Stimulated activated CD4-positive, alpha-beta T cell treated with anti-CD3 and anti-CD28 coated beads, Interleukin-12 subunit alpha, Interleukin-12 subunit beta, amount 100 ng/mL, for 48 hours (primary cell): ENCODE data around the gene KRTAP10-5.
"Not testable (repeated sequence)": the region's sequence is repeated elsewhere in the genome, so short reads cannot be mapped to it uniquely, and the experiment has no call there.

Source experiments
- DNase-seq, 3 donors: peaks; one replicate each; pipeline ENCODE4 v3.0.0-alpha.2; 2020; ENCODE audit warnings: low read depth in 2 of 3, low spot score in 1 of 3

KRTAP10-5 gene

DNA sequence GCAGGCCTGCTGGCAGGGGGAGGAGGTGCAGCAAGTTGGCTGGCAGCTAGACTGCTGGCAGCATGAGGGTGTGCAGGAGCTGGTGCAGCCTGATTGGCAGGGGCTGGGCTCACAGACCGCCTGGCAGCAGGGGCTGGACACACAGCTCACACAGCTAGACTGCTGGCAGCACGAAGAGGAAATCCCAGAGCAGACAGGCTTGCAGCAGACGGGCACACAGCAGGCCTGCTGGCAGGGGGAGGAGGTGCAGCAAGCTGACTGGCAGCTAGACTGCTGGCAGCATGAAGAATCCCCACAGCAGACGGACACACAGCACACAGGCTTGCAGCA, 11.4 kb upstream of the KRTAP10-5 start:
- DNase-seq: not testable (repeated sequence)

DNA sequence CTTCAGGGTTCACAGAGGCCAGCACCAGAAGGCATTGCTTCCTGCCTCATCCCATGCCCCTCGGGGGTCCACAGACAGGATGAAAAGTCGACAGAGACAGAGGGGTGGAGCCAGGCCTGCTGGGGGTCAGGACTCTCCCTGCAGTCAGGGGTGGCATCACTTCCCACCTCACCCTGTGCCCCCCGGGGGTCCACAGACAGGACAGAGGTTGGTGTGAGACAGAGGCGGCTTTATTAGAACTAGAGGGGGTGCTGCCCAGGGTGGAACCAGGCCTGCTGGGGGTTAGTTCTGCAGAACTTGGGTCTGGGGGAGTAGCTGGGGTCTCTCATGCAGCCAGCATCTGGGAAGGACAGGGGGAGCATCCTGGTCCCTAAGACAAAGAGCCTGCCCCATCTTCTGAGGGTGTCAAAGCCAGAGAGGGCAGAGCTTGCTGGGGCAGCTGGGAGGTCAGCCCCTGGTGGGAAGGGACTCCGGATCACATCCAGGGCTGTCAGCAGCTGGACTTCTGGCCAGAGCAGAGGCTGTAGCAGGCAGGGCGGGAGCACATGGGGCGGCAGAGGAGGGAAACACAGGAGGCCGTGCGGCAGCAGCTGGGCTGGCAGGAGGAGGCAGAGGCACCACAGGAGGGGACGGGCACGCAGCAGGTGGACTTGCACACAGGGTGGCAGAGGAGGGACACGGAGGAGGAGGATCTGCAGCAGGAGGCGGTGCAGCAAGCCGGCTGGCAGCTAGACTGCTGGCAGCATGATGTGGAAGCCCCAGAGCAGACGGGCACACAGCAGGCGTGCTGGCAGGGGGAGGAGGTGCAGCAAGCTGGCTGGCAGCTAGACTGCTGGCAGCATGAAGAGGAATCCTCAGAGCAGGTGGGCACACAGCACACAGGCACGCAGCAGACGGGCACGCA, 10.7 kb upstream of the KRTAP10-5 start:
- DNase-seq: not testable (repeated sequence)

DNA sequence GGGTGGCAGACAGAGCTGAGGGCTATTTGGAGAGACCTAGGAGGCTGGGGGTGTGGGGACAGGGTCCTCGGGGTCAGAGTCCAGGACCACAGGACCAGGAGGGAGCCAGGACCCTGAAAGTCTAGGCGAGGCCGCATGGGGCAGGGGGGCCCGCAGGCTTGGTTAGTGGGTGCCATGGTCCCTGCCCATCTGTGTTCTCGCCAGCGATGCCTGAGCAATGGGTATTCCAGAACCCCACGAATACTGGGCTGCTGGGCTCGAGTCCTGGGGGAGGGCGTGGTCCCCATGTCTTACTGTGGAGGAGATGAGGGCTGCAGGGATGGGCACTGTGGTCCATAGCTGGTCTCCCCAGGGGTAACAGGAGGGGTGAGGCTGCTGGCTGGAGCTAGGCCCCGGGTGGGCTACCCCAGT, 9.9 kb upstream of the KRTAP10-5 start:
- no peak for DNase-seq

DNA sequence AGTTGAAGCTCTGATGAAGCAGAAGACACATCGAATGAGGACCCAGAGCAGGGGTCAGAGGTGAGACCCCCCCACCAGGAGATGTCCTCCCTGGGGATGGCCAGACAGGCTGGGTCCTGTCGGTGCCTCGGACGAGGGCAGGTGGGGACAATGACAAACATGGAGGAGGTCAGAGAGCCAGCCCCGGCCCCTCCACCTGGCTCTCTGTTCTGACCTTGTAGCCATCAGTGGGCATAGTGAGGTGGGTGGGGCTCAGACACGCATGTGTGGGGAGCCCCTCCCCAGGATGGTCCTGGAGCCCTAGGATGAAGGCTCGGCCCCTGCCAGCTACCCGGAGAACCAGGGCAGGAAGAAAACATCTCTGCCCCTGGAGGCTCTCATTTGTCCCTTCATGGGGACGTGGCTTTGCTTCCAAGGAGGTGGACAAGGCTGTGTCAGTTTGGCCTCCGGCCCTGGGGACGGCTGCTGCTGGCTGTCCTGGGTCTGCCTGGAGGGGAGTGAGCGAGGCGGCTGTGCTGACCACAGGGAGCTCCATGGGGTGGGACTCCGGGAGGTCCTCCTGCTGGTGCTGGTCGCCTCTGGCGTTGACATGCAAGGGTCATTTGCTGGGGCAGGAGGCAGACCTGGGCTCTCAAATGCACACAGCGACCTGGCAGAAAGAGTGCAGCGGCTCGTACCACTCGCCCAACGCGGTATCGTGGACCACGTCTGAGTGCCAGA, 9.3 kb upstream of the KRTAP10-5 start:
- no peak for DNase-seq

DNA sequence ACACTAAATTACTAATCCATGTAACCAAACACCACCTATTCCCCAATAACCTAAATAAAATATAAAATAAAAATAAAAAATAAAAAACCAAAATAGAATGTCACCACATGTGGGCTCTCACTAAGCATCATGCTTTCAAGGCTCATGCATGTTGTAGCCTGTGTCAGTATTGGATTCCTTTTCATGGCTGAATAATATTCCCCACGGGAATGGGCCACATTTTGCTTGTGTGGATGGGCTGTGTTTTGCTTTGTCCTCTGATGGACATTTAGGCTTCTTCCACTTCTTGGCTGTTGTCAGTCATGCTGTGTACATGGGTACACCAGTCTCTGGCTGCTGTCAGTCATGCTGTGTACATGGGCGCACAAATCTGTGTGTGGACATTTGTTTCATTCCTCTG, 8.7 kb upstream of the KRTAP10-5 start:
- no peak for DNase-seq

DNA sequence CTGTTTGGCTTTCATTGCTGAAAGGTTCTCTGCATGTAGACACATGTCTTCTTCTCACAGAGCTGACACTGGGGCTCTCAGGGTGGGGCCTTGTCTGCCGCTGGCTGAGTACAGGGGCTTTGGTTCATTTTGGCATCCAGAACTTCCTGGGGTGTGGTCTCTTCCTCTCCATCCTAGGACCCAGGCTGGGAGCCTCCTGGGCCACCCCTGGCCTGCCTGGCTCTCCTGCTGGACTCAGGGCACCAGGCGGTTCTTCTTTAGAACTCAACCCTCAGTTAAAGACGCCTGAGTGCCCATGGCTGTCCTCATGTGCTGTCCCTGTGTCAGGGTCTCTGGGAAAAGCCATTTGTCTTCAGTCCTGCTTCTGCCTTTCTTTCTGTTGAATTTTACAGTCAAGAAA, 5.5 kb upstream of the KRTAP10-5 start:
- DNase-seq: no peak

DNA sequence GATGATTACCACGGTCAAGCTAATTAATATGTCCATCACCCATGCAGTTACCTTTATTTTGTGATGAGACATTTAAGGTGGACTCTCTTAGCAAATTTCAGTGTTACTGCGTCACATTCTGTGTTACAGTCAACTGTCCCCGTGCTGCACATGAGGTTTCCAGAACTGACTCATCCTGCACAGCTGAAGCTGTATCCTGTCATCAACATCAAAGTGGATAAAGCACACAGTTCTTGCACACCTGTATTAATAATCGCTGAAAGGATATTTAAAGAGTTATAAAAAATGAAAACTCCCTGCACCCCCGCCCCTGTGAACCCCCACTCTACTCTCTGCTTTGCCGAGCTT, 3.4 kb upstream of the KRTAP10-5 start:
- DNase-seq: peak; percentile 9 to 21 (median 21)

DNA sequence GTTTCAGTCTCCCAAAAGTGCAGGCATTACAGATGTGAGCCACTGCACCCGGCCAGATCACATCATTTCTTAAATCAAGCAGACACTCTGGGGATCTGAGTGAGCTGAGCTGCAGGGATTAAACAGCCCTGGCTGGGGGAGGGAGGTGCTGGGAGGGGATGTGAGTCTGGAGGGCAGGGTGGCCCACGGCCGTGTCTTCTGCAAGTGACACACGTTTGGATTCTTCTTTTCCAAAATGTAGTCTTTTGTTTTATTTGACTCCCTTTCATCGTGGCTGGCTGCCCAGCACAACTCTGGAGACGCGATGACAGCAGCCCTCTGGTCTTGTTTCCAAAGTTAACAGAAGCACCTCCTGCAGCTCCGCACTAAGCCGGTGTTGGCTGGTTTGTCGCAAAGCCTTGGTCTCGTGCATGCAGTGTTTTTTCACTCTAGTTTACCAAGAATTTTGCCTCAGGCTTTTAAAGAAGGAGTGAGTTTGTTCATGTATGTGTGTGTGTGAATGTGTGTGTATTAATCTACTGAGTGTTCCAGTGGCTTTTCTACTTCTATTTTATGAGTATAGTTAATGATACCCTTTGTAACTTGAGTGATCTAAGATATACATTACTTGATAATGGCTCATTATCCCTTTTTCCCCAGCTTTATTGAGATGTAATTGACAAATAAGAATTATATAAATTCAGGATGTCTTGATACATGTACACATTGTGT, 2.8 kb upstream of the KRTAP10-5 start:
- DNase-seq: no peak

DNA sequence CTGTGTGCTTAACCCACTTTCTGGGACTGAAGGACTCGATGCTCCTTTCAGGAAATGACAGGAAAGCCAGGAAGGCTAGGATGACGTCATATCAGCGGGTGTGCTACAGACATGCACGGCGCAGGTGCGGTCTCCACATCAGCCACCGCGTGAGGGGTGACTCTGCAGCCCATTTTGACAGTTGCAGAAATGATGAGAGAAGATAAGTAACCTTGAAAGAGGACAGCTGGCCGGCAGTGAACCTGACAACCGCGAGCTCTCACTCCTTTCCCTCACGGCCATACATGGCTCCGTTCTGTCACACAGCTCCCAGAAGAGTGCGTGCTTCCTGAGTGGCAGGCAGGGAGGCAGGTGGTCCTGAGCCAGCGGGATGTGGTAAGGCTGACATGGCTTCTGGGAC, 1.7 kb upstream of the KRTAP10-5 start:
- no peak for DNase-seq

DNA sequence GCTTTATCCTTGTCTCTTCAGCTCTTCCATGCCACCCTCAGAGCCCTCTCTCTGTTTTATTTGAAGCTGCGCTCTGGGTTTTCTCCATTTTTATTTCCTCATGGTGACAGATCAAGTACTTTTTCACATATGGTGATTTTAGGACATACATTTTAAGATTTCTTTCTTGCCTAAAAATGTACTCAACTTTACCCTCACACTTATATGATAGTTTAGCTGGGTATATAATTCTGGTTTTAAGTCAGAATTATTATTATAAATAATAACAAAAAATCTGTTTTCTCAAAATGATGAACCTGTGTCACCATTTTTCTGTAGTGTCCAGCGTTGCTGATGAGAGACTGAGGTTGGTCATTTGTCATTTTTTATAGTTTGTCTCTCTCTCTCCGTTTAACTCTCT, 754 bp upstream of the KRTAP10-5 start:
- no peak for DNase-seq

DNA sequence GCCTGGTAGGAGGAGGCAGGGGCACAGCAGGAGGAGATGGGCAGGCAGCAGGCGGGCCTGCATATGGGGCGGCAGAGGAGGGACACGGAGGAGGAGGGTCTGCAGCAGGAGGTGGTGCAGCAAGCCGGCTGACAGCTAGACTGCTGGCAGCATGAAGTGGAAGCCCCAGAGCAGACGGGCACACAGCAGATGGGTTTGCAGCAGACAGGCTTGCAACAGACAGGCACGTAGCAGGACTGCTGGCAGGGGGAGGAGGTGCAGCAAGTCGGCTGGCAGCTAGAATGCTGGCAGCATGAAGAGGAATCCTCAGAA, 615 bp downstream of the KRTAP10-5 start:
- DNase-seq: no peak

DNA sequence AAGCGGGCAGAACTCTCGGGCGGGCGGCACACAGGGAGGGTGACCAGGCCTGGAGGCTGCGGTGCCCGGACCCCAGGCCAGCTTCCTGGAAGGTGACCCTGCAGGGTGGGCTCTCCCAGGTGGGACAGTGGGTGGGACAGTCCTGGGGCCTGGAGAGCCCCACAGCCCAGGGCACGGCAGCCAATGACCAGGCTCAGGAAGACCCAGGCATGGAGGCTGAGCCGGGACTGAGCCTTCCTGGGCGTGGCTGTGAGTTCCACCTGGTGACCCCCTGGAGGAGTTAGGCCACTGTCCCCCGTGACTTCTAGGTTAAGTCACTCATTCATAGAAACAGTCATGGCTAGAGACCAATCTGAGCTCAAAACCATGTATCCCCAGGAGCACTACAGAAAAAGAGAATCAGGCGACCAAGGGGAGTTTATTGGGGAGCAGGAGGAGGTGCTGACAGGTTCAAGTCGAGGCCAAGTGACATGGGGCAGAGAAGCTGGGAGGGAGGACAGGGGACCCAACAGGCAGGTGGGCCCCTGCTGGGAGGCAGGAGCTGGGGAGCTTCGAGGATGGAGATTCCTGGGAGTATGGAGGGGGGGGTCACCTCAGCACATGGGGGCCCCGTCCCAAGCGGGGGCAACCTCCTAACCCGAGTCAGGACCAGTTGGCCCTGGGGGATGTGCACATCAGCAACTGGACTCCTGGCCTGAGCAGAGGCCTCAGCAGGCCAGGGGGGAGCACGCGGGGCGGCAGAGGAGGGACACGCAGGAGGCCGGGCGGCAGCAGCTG, 1.2 kb downstream of the KRTAP10-5 start:
- no peak for DNase-seq

DNA sequence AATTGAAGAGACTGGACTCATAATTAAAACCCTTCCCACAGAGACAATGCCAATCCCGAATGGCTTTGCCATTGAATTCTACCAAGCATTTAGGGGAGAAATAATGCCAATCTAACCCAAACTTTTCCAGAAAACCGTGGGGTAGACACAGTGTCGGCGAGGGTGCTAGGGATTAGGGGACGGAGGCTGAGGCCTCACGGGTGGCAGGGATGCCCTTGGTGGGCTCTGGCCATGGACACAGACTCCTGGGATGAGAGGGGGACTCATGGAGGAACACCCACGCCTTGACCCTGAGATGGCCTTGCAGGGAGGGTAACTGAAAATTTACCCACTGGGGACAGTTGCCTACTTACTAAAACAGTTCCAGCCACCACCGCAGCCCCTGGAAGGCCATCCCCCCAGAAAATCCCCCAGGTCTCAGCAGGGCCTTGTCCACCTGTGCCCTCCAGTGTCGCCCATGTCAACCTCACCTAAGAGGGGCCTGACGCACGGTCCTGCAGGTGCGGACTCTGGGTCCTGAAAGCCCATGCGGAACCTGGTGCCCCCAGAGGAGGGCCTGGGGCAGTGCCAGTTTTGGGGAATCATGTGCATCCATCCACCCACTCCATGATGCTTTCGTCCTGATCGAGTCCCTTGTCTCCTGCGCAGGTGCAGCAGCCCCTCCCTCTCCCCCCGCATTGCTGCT, 1.9 kb downstream of the KRTAP10-5 start:
- no peak for DNase-seq

DNA sequence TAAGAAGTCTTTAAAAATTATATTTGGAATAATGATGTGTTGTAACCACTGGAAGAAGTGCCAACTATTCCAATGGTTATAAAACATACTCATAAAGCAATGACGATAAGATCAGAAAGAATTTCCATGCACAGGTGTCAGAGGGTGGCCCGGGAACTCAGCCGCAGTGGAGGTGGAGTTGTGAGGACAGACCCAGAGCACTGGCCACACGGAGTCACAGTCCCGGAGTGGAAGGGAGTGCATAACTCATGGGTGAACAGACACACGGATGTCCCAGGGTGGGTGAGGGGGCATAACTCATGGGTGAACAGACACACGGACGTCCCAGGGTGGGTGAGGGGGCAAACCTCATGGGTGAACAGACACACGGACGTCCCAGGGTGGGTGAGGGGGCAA, 4.4 kb downstream of the KRTAP10-5 start:
- no peak for DNase-seq

DNA sequence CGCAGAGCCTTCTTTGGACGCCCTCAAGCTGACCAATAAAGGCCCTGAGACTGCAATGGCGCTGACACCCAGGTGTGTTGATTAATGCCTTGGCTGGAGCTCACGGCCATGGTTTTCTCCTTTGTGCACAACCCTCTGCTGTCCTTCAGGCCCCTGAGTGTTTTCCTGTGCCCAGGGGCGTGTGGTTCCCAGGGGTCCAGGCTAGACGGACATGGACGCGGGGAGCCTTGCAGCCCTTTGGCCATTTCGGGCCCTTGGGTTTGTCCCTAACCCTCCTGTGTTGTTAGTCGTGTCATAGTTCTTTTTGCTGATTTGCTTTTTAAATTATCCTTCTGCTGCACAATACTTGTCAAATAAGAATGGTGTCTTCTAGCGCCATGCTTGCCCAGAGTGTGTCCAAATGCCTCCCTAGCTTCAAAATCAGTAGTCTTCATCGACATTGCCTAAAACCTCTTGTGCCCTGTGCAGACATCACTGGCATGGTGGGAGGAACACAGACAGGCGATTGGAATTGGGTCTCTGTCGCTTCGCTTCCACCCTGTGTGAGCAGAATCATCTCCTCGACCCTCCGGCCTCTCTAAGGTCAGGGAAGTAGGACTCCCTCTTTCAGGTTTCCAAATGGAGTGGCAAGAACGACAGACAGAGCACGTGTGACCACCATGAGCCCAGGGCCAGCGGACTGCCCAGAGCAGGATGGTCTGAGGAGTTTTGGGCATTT, 4.9 kb downstream of the KRTAP10-5 start:
- DNase-seq: no peak

DNA sequence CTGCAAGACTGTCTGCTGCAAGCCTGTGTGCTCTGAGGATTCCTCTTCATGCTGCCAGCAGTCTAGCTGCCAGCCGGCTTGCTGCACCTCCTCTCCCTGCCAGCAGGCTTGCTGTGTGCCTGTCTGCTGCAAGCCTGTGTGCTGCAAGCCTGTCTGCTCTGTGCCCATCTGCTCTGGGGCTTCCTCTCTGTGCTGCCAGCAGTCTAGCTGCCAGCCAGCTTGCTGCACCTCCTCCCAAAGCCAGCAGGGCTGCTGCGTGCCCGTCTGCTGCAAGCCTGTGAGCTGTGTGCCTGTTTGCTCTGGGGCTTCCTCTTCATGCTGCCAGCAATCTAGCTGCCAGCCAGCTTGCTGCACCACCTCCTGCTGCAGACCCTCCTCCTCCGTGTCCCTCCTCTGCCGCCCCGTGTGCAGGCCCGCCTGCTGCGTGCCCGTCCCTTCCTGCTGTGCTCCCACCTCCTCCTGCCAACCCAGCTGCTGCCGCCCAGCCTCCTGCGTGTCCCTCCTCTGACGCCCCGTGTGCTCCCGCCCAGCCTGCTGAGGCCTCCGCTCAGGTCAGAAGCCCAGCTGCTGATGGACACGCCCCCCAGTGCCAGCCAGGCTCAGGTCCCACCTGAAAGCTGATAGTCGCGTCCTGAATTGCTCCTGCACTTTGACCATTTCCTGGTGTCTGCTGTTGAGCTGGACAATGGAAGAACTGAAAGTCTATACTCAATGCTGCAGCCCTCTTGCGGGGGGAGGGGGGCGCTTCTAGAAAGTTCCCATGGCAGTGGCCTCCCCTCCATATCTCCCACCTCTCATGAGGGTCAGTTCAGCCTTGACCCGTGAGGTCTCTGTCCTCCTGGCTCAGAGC, 5.7 kb downstream of the KRTAP10-5 start:
- no peak for DNase-seq

DNA sequence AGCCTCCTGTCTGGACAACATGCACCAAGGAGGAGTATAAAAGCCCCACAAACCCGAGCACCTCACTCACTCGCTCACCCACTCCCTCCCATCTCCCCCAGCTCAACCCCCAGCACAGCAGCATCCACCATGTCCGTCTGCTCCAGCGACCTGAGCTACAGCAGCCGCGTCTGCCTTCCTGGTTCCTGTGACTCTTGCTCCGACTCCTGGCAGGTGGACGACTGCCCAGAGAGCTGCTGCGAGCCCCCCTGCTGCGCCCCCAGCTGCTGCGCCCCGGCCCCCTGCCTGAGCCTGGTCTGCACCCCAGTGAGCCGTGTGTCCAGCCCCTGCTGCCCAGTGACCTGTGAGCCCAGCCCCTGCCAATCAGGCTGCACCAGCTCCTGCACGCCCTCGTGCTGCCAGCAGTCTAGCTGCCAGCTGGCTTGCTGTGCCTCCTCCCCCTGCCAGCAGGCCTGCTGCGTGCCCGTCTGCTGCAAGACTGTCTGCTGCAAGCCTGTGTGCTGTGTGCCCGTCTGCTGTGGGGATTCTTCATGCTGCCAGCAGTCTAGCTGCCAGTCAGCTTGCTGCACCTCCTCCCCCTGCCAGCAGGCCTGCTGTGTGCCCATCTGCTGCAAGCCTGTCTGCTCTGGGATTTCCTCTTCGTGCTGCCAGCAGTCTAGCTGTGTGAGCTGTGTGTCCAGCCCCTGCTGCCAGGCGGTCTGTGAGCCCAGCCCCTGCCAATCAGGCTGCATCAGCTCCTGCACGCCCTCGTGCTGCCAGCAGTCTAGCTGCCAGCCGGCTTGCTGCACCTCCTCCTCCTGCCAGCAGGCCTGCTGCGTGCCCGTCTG, 6.6 kb downstream of the KRTAP10-5 start, which contains the start of gene KRTAP10-4:
Gene KRTAP10-4 (plus strand): TSS at position 100 of the 827 bp plus-strand sequence. CDS start 30 bp downstream, at position 130.
- DNase-seq: not testable (repeated sequence)

DNA sequence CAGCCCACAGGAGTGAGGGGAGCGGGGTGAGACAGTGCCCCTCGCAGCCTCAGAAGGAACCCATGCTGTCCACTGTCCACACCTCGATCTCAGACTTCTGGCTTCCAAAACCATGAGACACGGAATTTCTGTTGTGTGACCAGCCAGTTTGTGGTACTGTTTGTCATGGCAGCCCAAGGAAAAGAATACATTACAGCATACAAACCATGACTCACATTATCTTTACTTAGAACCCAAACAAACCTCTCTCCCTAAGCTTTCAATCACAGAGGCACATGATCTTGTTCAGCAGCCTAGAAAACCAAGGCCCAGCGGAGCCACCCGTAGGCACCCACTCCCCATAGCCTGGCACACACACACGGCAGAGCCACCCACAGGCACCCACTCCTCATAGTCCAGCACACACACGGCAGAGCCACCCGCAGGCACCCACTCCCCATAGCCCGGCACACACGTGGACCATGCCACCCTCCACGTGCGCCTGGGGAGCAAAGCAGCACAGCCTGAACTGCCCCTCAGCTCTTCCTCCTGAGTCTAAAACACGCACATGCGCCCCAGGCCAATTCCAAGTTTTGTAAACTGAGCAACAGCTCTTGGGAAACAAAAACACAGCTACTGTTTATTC, 7.3 kb downstream of the KRTAP10-5 start:
- DNase-seq: no peak
